HCT116 (cell line): Measurements from ENCODE around the gene MLPH.

Experiments
- CTCF ChIP-seq, 3 experiments: fragments of 200-600 bp in 1 of 3; sonication (generic) in 1 of 3; IDR thresholded peaks in 2 of 3; conservative IDR thresholded peaks in 1 of 3; 2 replicates each; pipeline ENCODE4 v1.5.1; 2012 to 2017; ENCODE audit warnings: low read depth in 2 of 3, low read length in 2 of 3, antibody characterized with exemption in 1 of 3, borderline replicate concordance in 1 of 3, control low read depth in 1 of 3, mild to moderate bottlenecking in 1 of 3, mixed read lengths in 1 of 3, mixed run types in 1 of 3, moderate library complexity in 1 of 3; ENCODE audit not compliant: insufficient read depth in 1 of 3
- EZH2 ChIP-seq: fragments of 200-600 bp; sonication (generic); IDR thresholded peaks from 2 replicates; pipeline ENCODE4 v1.6.1; 2017; ENCODE audit warnings: antibody characterized with exemption, mixed run types
- JUND ChIP-seq: IDR thresholded peaks from 2 replicates; pipeline ENCODE4 v1.6.1; 2012
- POLR2A ChIP-seq: IDR thresholded peaks from 2 replicates; pipeline ENCODE4 v1.7.0; 2011; ENCODE audit warnings: borderline replicate concordance; ENCODE audit not compliant: insufficient read depth, insufficient read length; ENCODE audit errors: extremely low read depth
- POLR2AphosphoS5 ChIP-seq: IDR thresholded peaks from 2 replicates; pipeline ENCODE4 v1.6.1; 2011; ENCODE audit warnings: mild to moderate bottlenecking, low read depth, low read length, moderate library complexity
- SP1 ChIP-seq: IDR thresholded peaks from 2 replicates; pipeline ENCODE4 v1.6.1; 2012; ENCODE audit warnings: low read depth
- TF ChIP-seq, protein P1 (sequence below): IDR thresholded peaks from 2 replicates; pipeline ENCODE4 v1.6.1; 2012; ENCODE audit warnings: low read depth

DNA sequence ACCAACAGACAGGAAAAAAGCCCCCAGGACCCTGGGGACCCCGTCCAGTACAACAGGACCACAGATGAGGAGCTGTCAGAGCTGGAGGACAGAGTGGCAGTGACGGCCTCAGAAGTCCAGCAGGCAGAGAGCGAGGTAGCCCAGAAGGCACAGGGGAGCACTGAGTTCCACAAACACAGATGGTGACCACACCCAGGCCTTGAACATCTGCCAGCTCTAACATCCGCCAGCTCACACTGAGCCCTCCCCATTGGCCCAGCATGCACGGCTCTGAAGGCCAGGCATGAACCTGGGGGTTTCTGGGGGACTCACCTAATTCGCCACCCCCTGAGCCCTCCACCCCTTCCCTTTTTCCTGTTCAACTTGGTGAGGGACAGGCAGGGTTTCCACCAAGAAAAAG lies 53.8 kb downstream of the MLPH start:
- TF ChIP-seq CTCF (IDR thresholded peaks at IDR 0.05 in 2 of 3, conservative IDR thresholded peaks at IDR 0.05 in 1 of 3; ENCODE audit: borderline replicate concordance in 1 of 3, insufficient read depth in 1 of 3, low read depth in 2 of 3, low read length in 2 of 3) (no peak), SP1 (no peak), EZH2 (no peak), POLR2A (no peak), POLR2AphosphoS5 (no peak), JUND (no peak)
- TF ChIP-seq, protein P1, sequence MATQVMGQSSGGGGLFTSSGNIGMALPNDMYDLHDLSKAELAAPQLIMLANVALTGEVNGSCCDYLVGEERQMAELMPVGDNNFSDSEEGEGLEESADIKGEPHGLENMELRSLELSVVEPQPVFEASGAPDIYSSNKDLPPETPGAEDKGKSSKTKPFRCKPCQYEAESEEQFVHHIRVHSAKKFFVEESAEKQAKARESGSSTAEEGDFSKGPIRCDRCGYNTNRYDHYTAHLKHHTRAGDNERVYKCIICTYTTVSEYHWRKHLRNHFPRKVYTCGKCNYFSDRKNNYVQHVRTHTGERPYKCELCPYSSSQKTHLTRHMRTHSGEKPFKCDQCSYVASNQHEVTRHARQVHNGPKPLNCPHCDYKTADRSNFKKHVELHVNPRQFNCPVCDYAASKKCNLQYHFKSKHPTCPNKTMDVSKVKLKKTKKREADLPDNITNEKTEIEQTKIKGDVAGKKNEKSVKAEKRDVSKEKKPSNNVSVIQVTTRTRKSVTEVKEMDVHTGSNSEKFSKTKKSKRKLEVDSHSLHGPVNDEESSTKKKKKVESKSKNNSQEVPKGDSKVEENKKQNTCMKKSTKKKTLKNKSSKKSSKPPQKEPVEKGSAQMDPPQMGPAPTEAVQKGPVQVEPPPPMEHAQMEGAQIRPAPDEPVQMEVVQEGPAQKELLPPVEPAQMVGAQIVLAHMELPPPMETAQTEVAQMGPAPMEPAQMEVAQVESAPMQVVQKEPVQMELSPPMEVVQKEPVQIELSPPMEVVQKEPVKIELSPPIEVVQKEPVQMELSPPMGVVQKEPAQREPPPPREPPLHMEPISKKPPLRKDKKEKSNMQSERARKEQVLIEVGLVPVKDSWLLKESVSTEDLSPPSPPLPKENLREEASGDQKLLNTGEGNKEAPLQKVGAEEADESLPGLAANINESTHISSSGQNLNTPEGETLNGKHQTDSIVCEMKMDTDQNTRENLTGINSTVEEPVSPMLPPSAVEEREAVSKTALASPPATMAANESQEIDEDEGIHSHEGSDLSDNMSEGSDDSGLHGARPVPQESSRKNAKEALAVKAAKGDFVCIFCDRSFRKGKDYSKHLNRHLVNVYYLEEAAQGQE: no peak
